Stomach (tissue), 9 donors: ENCODE results near the gene COL7A1. TPM values are rescaled to one million over a fixed set of nuclear protein-coding genes. Genes with fewer than 3 reads are reported as not detected.

Experiments used
- DNase-seq, 2 donors: peaks; one replicate each; pipeline versions ENCODE4 v3.0.0 to v3.0.0-alpha.2; 2013 to 2019
- H3K27ac ChIP-seq, 5 donors: fragments of 200-600 bp in 4 of 5; sonication (generic) in 4 of 5; one replicate each; pipeline ENCODE4 v1.5.1; 2013 to 2019; ENCODE audit warnings: mild to moderate bottlenecking in 1 of 5, moderate library complexity in 1 of 5
- H3K27me3 ChIP-seq, 3 donors: fragments of 200-600 bp; sonication (generic); one replicate each; pipeline ENCODE4 v1.5.1; 2017 to 2019; ENCODE audit warnings: mixed run types in 1 of 3
- H3K36me3 ChIP-seq, 4 donors: fragments of 200-600 bp; sonication (generic); 1 replicate in 3 of 4; 2 replicates in 1 of 4; pipeline ENCODE4 v1.5.1; 2016 to 2019
- H3K4me1 ChIP-seq, 4 donors: fragments of 200-600 bp; sonication (generic); one replicate each; pipeline ENCODE4 v1.5.1; 2016 to 2019
- H3K4me3 ChIP-seq, 4 donors: fragments of 200-600 bp; sonication (generic) in 3 of 4; one replicate each; pipeline ENCODE4 v1.5.1; 2016 to 2019; ENCODE audit warnings: mild to moderate bottlenecking in 1 of 4
- H3K9me3 ChIP-seq, 4 donors: fragments of 200-600 bp; sonication (generic); one replicate each; pipeline ENCODE4 v1.5.1; 2016 to 2019
- CTCF ChIP-seq, 7 experiments: fragments of 450-650 bp in 4 of 7; fragments of 200-600 bp in 3 of 7; sonication (generic) in 3 of 7; IDR thresholded peaks; one replicate each; pipeline ENCODE4 v1.5.1; 2016 to 2019; ENCODE audit warnings: antibody characterized with exemption in 7 of 7, control low read depth in 2 of 7, mild to moderate bottlenecking in 1 of 7
- EP300 ChIP-seq: sonication (generic); formaldehyde crosslinking; IDR thresholded peaks from one replicate; pipeline ENCODE4 v1.6.1; 2017; ENCODE audit warnings: antibody characterized with exemption
- POLR2A ChIP-seq, 4 donors: fragments of 450-650 bp; IDR thresholded peaks; one replicate each; pipeline ENCODE4 v1.6.1; 2016; ENCODE audit warnings: antibody characterized with exemption in 4 of 4, control low read depth in 2 of 4, mild to moderate bottlenecking in 1 of 4, moderate library complexity in 1 of 4
- POLR2AphosphoS5 ChIP-seq, 3 donors: sonication (generic); formaldehyde crosslinking; IDR thresholded peaks; one replicate each; pipeline ENCODE4 v1.6.1; 2016; ENCODE audit warnings: antibody characterized with exemption in 3 of 3
- WGBS, 5 donors: extraction: QIAGEN DNeasy Blood & Tissue Kit in 3 of 5; methylation state at CpG; one replicate each; pipeline versions ENCODE4 v1.1.5 to v1.1.7; 2013 to 2018; 5-methylcytosine and 5-hydroxymethylcytosine counted together
- intact Hi-C: fragments of 100-400 bp; cut with DNase I; formaldehyde crosslinking; loops from one replicate; pipeline ENCODE4 v1.15.1; 2023; ENCODE audit warnings: low total_unique reads
- polyA plus RNA-seq, 3 donors: library from polyadenylated mRNA; stranded (reverse); fragments of 200-250 nt; gene quantifications; one replicate each; pipeline ENCODE4 v1.2.3, GENCODE V29; 2013
- total RNA-seq, 5 donors: library from RNA; depleted of rRNA; stranded (reverse); fragments of >200 nt; gene quantifications; one replicate each; pipeline versions ENCODE4 v1.1.0 to v1.2.3, GENCODE V29; 2014 to 2016
- donor health status: healthy with polysubstance abuse.
- donor health status: Bipolar disorder and iron deficiency.
- donor health status: healthy.

The COL7A1 gene
- total and polyA plus RNA-seq, 8 donors: 1.8 to 123 (median 7.7) TPM

GRCh38 chr3:48599077-48599501 is 4.0 kb upstream of the COL7A1 start:
- intact Hi-C loops: no loop called here
- 36 to 65% (median 47%) methylated on average over 9 to 11 of the region's 11 CpGs for WGBS, 5 donors
- DNase-seq: peak in 1 of 2 donors; percentile 38
- no peaks in the 10 kb centered on the region for H3K9me3 ChIP-seq
- no peak for TF ChIP-seq EP300
- TF ChIP-seq POLR2AphosphoS5 (IDR thresholded peaks at IDR 0.05): no peak
- no peak for TF ChIP-seq POLR2A (IDR thresholded peaks at IDR 0.05)
- TF ChIP-seq CTCF (IDR thresholded peaks at IDR 0.05): no peak
- H3K36me3 ChIP-seq: peaks cover 59 to 75% (median 70%) of the 10 kb centered on the region in 4 donors
- peaks cover 0 to 15% (median 4%) of the 10 kb centered on the region in 3 donors for H3K27me3 ChIP-seq
- peaks cover 29 to 43% (median 38%) of the 10 kb centered on the region in 4 donors for H3K4me1 ChIP-seq
- no peak overlapping the region for H3K4me3 ChIP-seq
- H3K27ac ChIP-seq: peak overlapping the region; percentile 46 to 84 (median 82)

- WGBS, 5 donors: 51 to 70% (median 58%) methylated on average over 5 of the region's 5 CpGs
- H3K27me3 ChIP-seq: peaks cover 0 to 21% (median 4%) of the 10 kb centered on the region in 3 donors
- intact Hi-C loops: no loop called here
- peak overlapping the region; percentile 46 to 84 (median 82) for H3K27ac ChIP-seq
- H3K9me3 ChIP-seq: no peaks in the 10 kb centered on the region
- peak in 1 of 2 donors; percentile 66 for DNase-seq
- TF ChIP-seq POLR2AphosphoS5 (IDR thresholded peaks at IDR 0.05) (no peak), POLR2A (IDR thresholded peaks at IDR 0.05) (no peak), EP300 (no peak), CTCF (IDR thresholded peaks at IDR 0.05) (no peak)
- H3K4me3 ChIP-seq: no peak overlapping the region
- peaks cover 29 to 46% (median 38%) of the 10 kb centered on the region in 4 donors for H3K4me1 ChIP-seq
- peaks cover 53 to 69% (median 64%) of the 10 kb centered on the region in 4 donors for H3K36me3 ChIP-seq
Measured at GRCh38 chr3:48598323-48599076, 3.4 kb upstream of the COL7A1 start.

GRCh38 chr3:48597408-48597800 is 2.3 kb upstream of the COL7A1 start:
- no peaks in the 10 kb centered on the region for H3K9me3 ChIP-seq
- DNase-seq: no peak
- H3K27ac ChIP-seq: peak overlapping the region in 4 of 5 donors; percentile 79 to 84 (median 82)
- intact Hi-C loops: no loop called here
- H3K36me3 ChIP-seq: peaks cover 42 to 58% (median 53%) of the 10 kb centered on the region in 4 donors
- H3K4me3 ChIP-seq: no peak overlapping the region
- H3K27me3 ChIP-seq: peaks cover 0 to 32% (median 4%) of the 10 kb centered on the region in 3 donors
- TF ChIP-seq POLR2AphosphoS5 (IDR thresholded peaks at IDR 0.05) (no peak), POLR2A (IDR thresholded peaks at IDR 0.05) (no peak), EP300 (no peak), CTCF (IDR thresholded peaks at IDR 0.05) (no peak)
- peaks cover 29 to 46% (median 38%) of the 10 kb centered on the region in 4 donors for H3K4me1 ChIP-seq
- WGBS, 5 donors: 64 to 80% (median 73%) methylated on average over 6 of the region's 6 CpGs

GRCh38 chr3:48596676-48597407 is 1.7 kb upstream of the COL7A1 start:
- H3K27ac ChIP-seq: peak overlapping the region in 4 of 5 donors; percentile 79 to 84 (median 82)
- no peak for TF ChIP-seq POLR2A (IDR thresholded peaks at IDR 0.05)
- TF ChIP-seq POLR2AphosphoS5 (IDR thresholded peaks at IDR 0.05): no peak
- no peak for TF ChIP-seq CTCF (IDR thresholded peaks at IDR 0.05)
- no peak for TF ChIP-seq EP300
- peaks cover 29 to 46% (median 38%) of the 10 kb centered on the region in 4 donors for H3K4me1 ChIP-seq
- no peak overlapping the region for H3K4me3 ChIP-seq
- 58 to 73% (median 64%) methylated on average over 8 of the region's 8 CpGs for WGBS, 5 donors
- H3K36me3 ChIP-seq: peaks cover 37 to 56% (median 47%) of the 10 kb centered on the region in 4 donors
- no peak for DNase-seq
- H3K27me3 ChIP-seq: peaks cover 0 to 36% (median 4%) of the 10 kb centered on the region in 3 donors
- intact Hi-C loops: no loop called here
- H3K9me3 ChIP-seq: no peaks in the 10 kb centered on the region
